Hindlimb muscle (tissue), 1 donor: ENCODE results near the gene TAF11. TPM values are rescaled to one million over a fixed set of nuclear protein-coding genes. Genes with fewer than 3 reads are reported as not detected.
"Not testable (repeated sequence)": the region's sequence is repeated elsewhere in the genome, so short reads cannot be mapped to it uniquely, and the experiment has no call there.

Experiments used
- DNase-seq: peaks from one replicate; pipeline ENCODE4 v3.0.0-alpha.2; 2013
- polyA plus RNA-seq: library from polyadenylated mRNA; unstranded; fragments of 120-200 nt; gene quantifications from one replicate; pipeline ENCODE4 v1.2.1, GENCODE V29; 2013; ENCODE audit not compliant: insufficient read length

TAF11 gene
- polyA plus RNA-seq, 1 donor = 46.2 TPM

- no peak for DNase-seq
These were observed 22.7 kb downstream of the TAF11 start for GRCh38 chr6:34865107-34865506.

- no peak for DNase-seq
These were observed 23.8 kb downstream of the TAF11 start for GRCh38 chr6:34864007-34864406.

GRCh38 chr6:34860776-34861175, 27.1 kb downstream of the TAF11 start:
- DNase-seq = no peak

- DNase-seq = no peak
These were observed 27.9 kb downstream of the TAF11 start for GRCh38 chr6:34859951-34860350.

GRCh38 chr6:34858681-34859080, 29.2 kb downstream of the TAF11 start:
- no peak for DNase-seq

GRCh38 chr6:34855463-34855862, 32.4 kb downstream of the TAF11 start:
- no peak for DNase-seq

GRCh38 chr6:34852406-34853085, 35.3 kb downstream of the TAF11 start:
- DNase-seq = no peak

GRCh38 chr6:34851361-34851760, 36.5 kb downstream of the TAF11 start:
- no peak for DNase-seq

GRCh38 chr6:34849066-34849465, 38.8 kb downstream of the TAF11 start:
- DNase-seq = not testable (repeated sequence)

GRCh38 chr6:34839666-34840352, 48.0 kb downstream of the TAF11 start:
- no peak for DNase-seq

GRCh38 chr6:34837528-34837927, 50.3 kb downstream of the TAF11 start:
- DNase-seq = no peak

GRCh38 chr6:34836451-34836850, 51.4 kb downstream of the TAF11 start:
- no peak for DNase-seq

- no peak for DNase-seq
These were observed 51.8 kb downstream of the TAF11 start for GRCh38 chr6:34836008-34836407.

GRCh38 chr6:34834789-34835518, 52.9 kb downstream of the TAF11 start:
- no peak for DNase-seq

- DNase-seq = no peak
These were observed 54.9 kb downstream of the TAF11 start for GRCh38 chr6:34832942-34833341.

GRCh38 chr6:34829137-34829536, 58.7 kb downstream of the TAF11 start:
- DNase-seq = no peak

Other genes with a start within 250 kb of the TAF11 start
- 90.5 TPM for gene ILRUN, start 191.3 kb downstream of the TAF11 start, polyA plus RNA-seq
- gene SNRPC, start 130.5 kb downstream of the TAF11 start, polyA plus RNA-seq = 120 TPM
- 15.9 TPM for gene BLTP3A, start 96.0 kb downstream of the TAF11 start, polyA plus RNA-seq
- 64.0 TPM for gene ANKS1A, start 1.2 kb upstream of the TAF11 start, polyA plus RNA-seq